Activated CD4-positive, alpha-beta T cell treated with anti-CD3 and anti-CD28 coated beads for 48 hours (primary cell): ENCODE data around the gene GTF2F1.
"Not testable (repeated sequence)": the region's sequence is repeated elsewhere in the genome, so short reads cannot be mapped to it uniquely, and the experiment has no call there.

ENCODE experiments used
- DNase-seq: peaks from one replicate; pipeline ENCODE4 v3.0.0-alpha.2; 2020

The GTF2F1 gene

GRCh38 chr19:6417713-6418561 is 25.0 kb upstream of the GTF2F1 start:
- no peak for DNase-seq

GRCh38 chr19:6416658-6417405 is 23.9 kb upstream of the GTF2F1 start:
- DNase-seq = no peak

- DNase-seq = no peak
Measured at GRCh38 chr19:6415591-6416190, 22.7 kb upstream of the GTF2F1 start.

GRCh38 chr19:6414793-6415590 is 22.0 kb upstream of the GTF2F1 start:
- no peak for DNase-seq

- no peak for DNase-seq
Measured at GRCh38 chr19:6413721-6414643, 21.0 kb upstream of the GTF2F1 start.

GRCh38 chr19:6413291-6413690 is 20.3 kb upstream of the GTF2F1 start:
- no peak for DNase-seq

- DNase-seq = peak; percentile 75
Measured at GRCh38 chr19:6412447-6413091, 19.6 kb upstream of the GTF2F1 start.

- DNase-seq = no peak
Measured at GRCh38 chr19:6412061-6412446, 19.1 kb upstream of the GTF2F1 start.

- no peak for DNase-seq
Measured at GRCh38 chr19:6409346-6409745, 16.4 kb upstream of the GTF2F1 start.

GRCh38 chr19:6406401-6406800 is 13.4 kb upstream of the GTF2F1 start:
- no peak for DNase-seq

GRCh38 chr19:6402837-6403608 is 10.1 kb upstream of the GTF2F1 start:
- no peak for DNase-seq

GRCh38 chr19:6402058-6402457 is 9.1 kb upstream of the GTF2F1 start:
- DNase-seq = no peak

- DNase-seq = not testable (repeated sequence)
Measured at GRCh38 chr19:6400062-6400944, 7.3 kb upstream of the GTF2F1 start.

GRCh38 chr19:6396305-6396704 is 3.3 kb upstream of the GTF2F1 start:
- DNase-seq = no peak

GRCh38 chr19:6394831-6395230 is 1.9 kb upstream of the GTF2F1 start:
- DNase-seq = no peak

GRCh38 chr19:6393983-6394412 is 1.0 kb upstream of the GTF2F1 start:
- no peak for DNase-seq

GRCh38 chr19:6392221-6393073 is 517 bp downstream of the GTF2F1 start:
- no peak for DNase-seq

GRCh38 chr19:6387372-6387771 is 5.6 kb downstream of the GTF2F1 start:
- DNase-seq = no peak
